Parathyroid adenoma (tissue), 2 donors: ENCODE data around the gene OR6N2.

Experiments
- H2AFZ ChIP-seq: fragments of 300-600 bp; sonication (generic); one replicate; pipeline ENCODE4 v1.7.0; 2017; ENCODE audit warnings: antibody characterized with exemption, mild to moderate bottlenecking
- H3K27ac ChIP-seq: fragments of 300-600 bp; sonication (generic); one replicate; pipeline ENCODE4 v1.7.0; 2017
- H3K27me3 ChIP-seq: fragments of 300-600 bp; sonication (generic); one replicate; pipeline ENCODE4 v1.7.0; 2017; ENCODE audit warnings: low read length; ENCODE audit not compliant: control insufficient read depth, insufficient read depth
- H3K36me3 ChIP-seq: fragments of 300-600 bp; sonication (generic); one replicate; pipeline ENCODE4 v1.7.0; 2017; ENCODE audit warnings: low read length; ENCODE audit not compliant: control insufficient read depth, insufficient read depth
- H3K4me1 ChIP-seq: fragments of 300-600 bp; sonication (generic); one replicate; pipeline ENCODE4 v1.7.0; 2017; ENCODE audit warnings: control low read depth
- H3K4me2 ChIP-seq: fragments of 300-600 bp; sonication (generic); one replicate; pipeline ENCODE4 v1.7.0; 2017; ENCODE audit warnings: low read length
- H3K4me3 ChIP-seq: fragments of 300-600 bp; sonication (generic); one replicate; pipeline ENCODE4 v1.7.0; 2017; ENCODE audit warnings: low read depth, low read length
- H3K79me2 ChIP-seq: fragments of 300-600 bp; sonication (generic); one replicate; pipeline ENCODE4 v1.7.0; 2017; ENCODE audit warnings: control low read depth
- H3K9ac ChIP-seq: fragments of 300-600 bp; sonication (generic); one replicate; pipeline ENCODE4 v1.7.0; 2017; ENCODE audit warnings: mild to moderate bottlenecking
- H3K9me3 ChIP-seq: fragments of 300-600 bp; sonication (generic); one replicate; pipeline ENCODE4 v1.7.0; 2017; ENCODE audit warnings: low read length; ENCODE audit not compliant: control insufficient read depth
- CTCF ChIP-seq: fragments of 300-600 bp; sonication (generic); IDR thresholded peaks from one replicate; pipeline ENCODE4 v1.7.0; 2017; ENCODE audit warnings: antibody characterized with exemption, mild to moderate bottlenecking
- donor health status: primary hyperparathyroidism.

Gene OR6N2

GRCh38 chr1:158810311-158810710 is 29.3 kb upstream of the OR6N2 start:
- no peak overlapping the region for H3K4me2 ChIP-seq

GRCh38 chr1:158809862-158810261 is 28.9 kb upstream of the OR6N2 start:
- no peak overlapping the region for H3K27ac ChIP-seq
- H3K9ac ChIP-seq = no peak overlapping the region
- no peak for TF ChIP-seq CTCF
- H3K4me1 ChIP-seq = no peaks in the 10 kb centered on the region
- H3K79me2 ChIP-seq = no peaks in the 10 kb centered on the region
- H3K4me2 ChIP-seq = no peak overlapping the region
- H2AFZ ChIP-seq = no peak overlapping the region
- H3K9me3 ChIP-seq = no peaks in the 10 kb centered on the region
- H3K27me3 ChIP-seq = no peaks in the 10 kb centered on the region
- H3K36me3 ChIP-seq = no peaks in the 10 kb centered on the region
- no peak overlapping the region for H3K4me3 ChIP-seq

More at GRCh38 chr1:158810311-158810710, 29.3 kb upstream of the OR6N2 start:
- no peaks in the 10 kb centered on the region for H3K27me3 ChIP-seq
- H3K4me1 ChIP-seq = no peaks in the 10 kb centered on the region
- H3K9ac ChIP-seq = no peak overlapping the region
- no peaks in the 10 kb centered on the region for H3K36me3 ChIP-seq
- TF ChIP-seq CTCF = no peak
- H3K9me3 ChIP-seq = no peaks in the 10 kb centered on the region
- no peaks in the 10 kb centered on the region for H3K79me2 ChIP-seq
- no peak overlapping the region for H3K4me3 ChIP-seq
- H3K27ac ChIP-seq = no peak overlapping the region
- no peak overlapping the region for H2AFZ ChIP-seq

GRCh38 chr1:158809256-158809655 is 28.3 kb upstream of the OR6N2 start:
- H3K4me1 ChIP-seq = no peaks in the 10 kb centered on the region
- H3K9ac ChIP-seq = no peak overlapping the region

GRCh38 chr1:158806916-158807536 is 26.0 kb upstream of the OR6N2 start:
- H3K27ac ChIP-seq = no peak overlapping the region
- no peak for TF ChIP-seq CTCF
- no peaks in the 10 kb centered on the region for H3K36me3 ChIP-seq
- no peak overlapping the region for H2AFZ ChIP-seq
- H3K79me2 ChIP-seq = no peaks in the 10 kb centered on the region
- H3K4me3 ChIP-seq = no peak overlapping the region
- no peaks in the 10 kb centered on the region for H3K4me1 ChIP-seq
- no peak overlapping the region for H3K9ac ChIP-seq
- no peak overlapping the region for H3K4me2 ChIP-seq
- H3K9me3 ChIP-seq = no peaks in the 10 kb centered on the region
- H3K27me3 ChIP-seq = no peaks in the 10 kb centered on the region

More at GRCh38 chr1:158809256-158809655, 28.3 kb upstream of the OR6N2 start:
- Histone ChIP-seq H3K4me2 (no peak overlapping the region), H3K4me3 (no peak overlapping the region), H3K79me2 (no peaks in the 10 kb centered on the region), H3K9me3 (no peaks in the 10 kb centered on the region), H3K36me3 (no peaks in the 10 kb centered on the region), H2AFZ (no peak overlapping the region), H3K27me3 (no peaks in the 10 kb centered on the region), H3K27ac (no peak overlapping the region)
- TF ChIP-seq CTCF = no peak

- Histone ChIP-seq H2AFZ (no peak overlapping the region), H3K36me3 (no peaks in the 10 kb centered on the region), H3K4me3 (no peak overlapping the region), H3K9me3 (no peaks in the 10 kb centered on the region), H3K27me3 (no peaks in the 10 kb centered on the region), H3K4me1 (no peaks in the 10 kb centered on the region), H3K9ac (no peak overlapping the region), H3K79me2 (no peaks in the 10 kb centered on the region), H3K4me2 (no peak overlapping the region), H3K27ac (no peak overlapping the region)
- TF ChIP-seq CTCF = no peak
These were observed 22.7 kb upstream of the OR6N2 start for GRCh38 chr1:158803678-158804077.
